Measurements from ENCODE around the gene RXRA. TPM values are rescaled to one million over a fixed set of nuclear protein-coding genes. Genes with fewer than 3 reads are reported as not detected.

The RXRA gene
- total RNA-seq, 1 experiment from 2014 or later = 14.1 TPM

DNA sequence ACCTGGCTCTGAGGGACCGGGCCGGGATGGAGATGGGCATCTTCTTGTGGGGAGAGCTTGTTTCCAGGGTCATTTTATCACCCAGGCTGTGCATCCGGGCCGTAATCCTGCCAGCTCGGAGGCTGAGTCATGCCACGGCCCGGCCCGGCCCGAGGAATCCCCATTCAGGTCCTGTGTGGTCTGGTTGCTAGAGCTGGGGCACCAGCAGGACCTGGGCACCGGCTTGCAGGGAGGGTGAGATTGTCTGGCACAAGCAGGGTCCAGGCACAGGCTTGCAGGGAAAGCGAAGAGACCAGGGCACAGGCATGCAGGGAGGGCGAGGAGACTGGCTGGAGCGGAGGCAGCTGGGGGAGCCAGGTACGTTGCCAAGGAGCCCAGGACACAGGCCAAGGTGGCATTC is 106.8 kb downstream of the RXRA start:
- DNase-seq (ENCODE audit: low read depth) = peak; percentile 61

- DNase-seq (ENCODE audit: low read depth) = no peak
Observed at GRCh38 chr9:134433909-134434882, 107.9 kb downstream of the RXRA start.

- DNase-seq (ENCODE audit: low read depth) = peak; percentile 95
Observed at GRCh38 chr9:134434894-134435506, 108.7 kb downstream of the RXRA start.

GRCh38 chr9:134435550-134436378 is 109.5 kb downstream of the RXRA start:
- no peak for DNase-seq (ENCODE audit: low read depth)

GRCh38 chr9:134436379-134436762 is 110.1 kb downstream of the RXRA start:
- DNase-seq (ENCODE audit: low read depth) = no peak

DNA sequence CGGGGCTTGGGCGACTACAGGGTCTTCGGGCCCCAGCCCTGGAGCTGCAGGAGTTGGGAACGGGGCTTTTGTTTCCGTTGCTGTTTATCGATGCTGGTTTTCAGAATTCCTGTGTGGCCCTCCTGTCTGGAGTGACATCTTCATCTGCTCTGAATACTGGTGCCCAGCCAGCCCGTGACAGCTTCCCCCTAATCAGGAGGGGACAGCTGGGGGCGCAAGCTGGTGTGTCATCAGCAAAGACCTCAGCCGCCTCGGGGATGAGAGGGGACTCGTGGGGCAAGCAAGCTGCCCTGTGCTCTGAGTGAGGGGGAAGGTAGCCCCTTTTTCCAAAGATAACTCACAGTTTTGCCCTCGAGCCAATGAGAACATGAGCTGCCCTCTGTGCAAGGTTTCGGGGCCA is 110.7 kb downstream of the RXRA start:
- DNase-seq (ENCODE audit: low read depth) = no peak

DNA sequence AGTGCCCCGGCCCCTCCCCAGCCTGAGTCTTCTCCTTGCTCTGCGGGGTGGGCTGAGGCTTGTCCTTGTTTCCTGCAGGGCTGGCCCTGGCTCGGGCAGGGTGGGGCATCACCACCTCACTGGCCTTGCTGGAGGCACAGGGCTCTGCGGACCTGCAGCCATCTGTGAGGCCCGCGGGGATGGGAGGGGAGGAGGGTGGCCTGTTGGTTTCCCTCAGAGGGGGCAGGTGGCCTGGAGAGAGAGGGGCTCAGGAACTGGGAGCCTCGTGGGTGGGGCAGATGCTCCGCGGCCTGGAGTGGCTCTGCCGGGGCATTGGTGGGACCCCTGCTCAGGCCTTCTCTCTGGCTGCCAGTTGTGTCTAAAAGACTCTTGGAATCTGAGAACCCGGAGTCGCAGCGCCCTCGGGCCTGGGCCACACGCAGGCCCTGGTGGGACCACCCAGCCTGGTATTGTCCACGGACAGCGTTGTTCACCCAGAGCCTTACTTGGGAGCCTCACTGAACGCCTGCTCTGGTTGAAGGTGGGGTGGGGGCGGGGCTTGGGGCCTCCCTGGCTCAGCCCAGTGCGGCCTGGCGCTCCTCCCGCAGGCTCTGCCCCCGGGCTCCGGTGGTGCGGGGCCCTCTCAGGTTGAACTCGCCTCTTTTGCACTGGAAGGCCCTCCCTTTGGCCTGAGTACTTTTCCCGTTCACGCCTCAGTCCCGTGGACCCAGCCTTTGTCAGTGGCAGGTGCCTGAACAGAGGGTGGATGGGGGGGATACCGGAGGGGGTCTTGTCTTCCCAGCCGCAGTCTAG is 111.3 kb downstream of the RXRA start:
- no peak for DNase-seq (ENCODE audit: low read depth)

- no peak for DNase-seq (ENCODE audit: low read depth)
Observed at GRCh38 chr9:134438195-134438788, 112.0 kb downstream of the RXRA start.

- no peak for DNase-seq (ENCODE audit: low read depth)
Observed at GRCh38 chr9:134439368-134439784, 113.1 kb downstream of the RXRA start.

- no peak for DNase-seq (ENCODE audit: low read depth)
Observed at GRCh38 chr9:134440636-134441226, 114.5 kb downstream of the RXRA start.

DNA sequence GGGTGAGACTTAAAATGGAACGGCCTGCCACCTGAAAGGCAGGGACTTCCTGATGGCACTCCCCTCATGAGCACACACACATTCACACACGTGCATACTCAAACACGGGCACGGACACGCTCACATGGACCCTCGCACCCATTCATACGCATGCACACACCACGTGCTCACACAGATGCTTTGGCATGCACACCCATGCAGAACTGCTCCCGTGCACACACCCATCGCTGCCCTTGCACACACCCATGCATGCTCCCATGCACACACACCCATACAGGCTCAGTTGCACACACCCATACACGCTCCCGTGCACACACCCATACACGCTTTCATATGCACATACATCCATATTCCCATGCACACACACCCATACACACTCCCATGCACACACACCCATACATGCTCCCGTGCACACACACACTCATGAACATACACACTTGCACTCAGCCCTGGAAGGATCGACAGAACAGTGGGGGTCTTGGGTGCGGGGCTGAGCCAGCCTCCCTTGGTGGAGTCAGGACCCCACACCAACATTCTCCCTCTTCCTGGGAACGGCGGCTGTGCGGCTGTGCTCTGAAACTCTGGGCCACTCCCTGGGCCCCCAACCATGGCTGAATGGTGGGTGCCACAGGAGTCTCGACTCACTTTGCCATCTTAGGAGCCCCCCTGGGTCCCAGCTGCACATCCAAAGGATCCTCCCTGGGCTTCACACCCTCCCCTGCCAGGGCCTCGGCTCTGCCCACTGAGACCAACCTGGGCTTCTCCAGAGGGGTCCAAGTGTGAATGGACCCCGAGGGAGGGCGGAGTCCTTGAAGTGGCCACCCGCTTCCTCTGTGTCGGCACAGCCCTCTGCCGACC is 115.2 kb downstream of the RXRA start:
- no peak for DNase-seq (ENCODE audit: low read depth)

DNA sequence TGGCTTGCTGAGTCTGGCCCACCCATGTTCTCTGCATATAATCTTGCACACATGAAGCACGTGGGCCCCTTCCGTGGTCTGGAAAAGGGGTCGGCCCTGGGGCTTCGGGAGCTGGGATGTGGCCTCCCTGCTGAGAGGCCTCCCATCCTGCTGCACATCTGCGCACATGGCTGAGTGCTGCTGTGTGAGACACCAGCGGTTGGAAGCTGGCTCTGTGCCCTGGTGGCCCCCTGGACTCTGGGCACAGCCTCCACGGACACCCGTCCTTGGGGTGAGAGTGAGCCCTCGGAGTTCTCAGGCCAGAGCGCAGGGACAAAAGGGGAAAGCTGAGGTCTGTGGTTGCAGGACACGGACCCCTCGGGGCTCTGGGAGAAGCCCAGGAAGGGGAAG is 115.8 kb downstream of the RXRA start:
- DNase-seq (ENCODE audit: low read depth) = peak; percentile 67

- DNase-seq (ENCODE audit: low read depth) = peak; percentile 55
Observed at GRCh38 chr9:134442486-134443173, 116.4 kb downstream of the RXRA start.

DNA sequence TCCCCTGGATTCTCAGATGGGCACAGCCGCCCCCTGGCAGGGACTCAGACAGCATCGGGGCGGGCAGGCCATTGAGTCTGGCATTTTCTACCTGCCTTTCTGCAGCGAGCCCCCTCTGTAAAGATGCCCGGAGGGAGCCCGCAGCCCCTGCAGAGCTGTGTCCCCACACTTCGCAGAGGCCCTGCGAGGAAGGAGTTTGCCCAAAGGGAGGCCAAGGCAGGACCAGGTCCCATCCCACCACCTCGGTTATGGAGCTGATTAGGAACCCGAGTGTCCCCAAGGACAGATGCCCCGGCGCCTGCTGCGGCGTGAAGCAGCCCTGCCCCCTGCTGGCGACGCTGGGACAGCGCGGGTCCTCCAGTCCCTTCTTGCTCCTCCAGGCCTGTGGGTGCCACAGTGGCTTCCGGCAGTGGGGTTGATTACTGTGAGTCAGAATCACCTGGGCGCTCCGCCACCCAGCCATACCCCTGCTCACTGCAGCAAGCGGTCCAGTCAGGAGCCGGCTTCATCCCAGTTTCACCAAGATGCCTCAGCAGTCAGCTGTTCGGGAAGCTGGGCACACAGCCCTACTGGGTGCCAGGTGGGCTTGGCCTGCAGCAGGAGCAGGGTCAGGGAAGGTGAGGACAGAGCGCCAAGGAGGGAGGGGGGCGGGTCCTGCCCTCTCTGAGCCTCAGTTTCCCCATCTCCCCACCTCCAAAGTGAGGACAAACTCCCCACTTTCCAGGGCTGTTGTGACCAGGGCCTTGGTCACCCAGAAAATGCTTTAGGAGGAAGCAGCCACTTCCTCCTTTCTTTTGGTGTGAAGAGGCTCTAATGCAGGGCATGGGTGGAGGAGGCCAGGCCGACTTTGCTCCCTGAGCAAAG is 117.2 kb downstream of the RXRA start:
- peak; percentile 97 for DNase-seq (ENCODE audit: low read depth)

GRCh38 chr9:134444038-134444315 is 117.7 kb downstream of the RXRA start:
- no peak for DNase-seq (ENCODE audit: low read depth)

GRCh38 chr9:134445000-134445399 is 118.7 kb downstream of the RXRA start:
- no peak for DNase-seq (ENCODE audit: low read depth)

- DNase-seq (ENCODE audit: low read depth) = peak; percentile 98
Observed at GRCh38 chr9:134449180-134449916, 123.1 kb downstream of the RXRA start.

Measured in Daoy (cell line).